ENCODE results near the gene COL8A1.
A peak's percentile ranks its signal among the peaks of the same experiment; 100 is the strongest.
"Not testable (repeated sequence)": the region's sequence is repeated elsewhere in the genome, so short reads cannot be mapped to it uniquely, and the experiment has no call there.

COL8A1 gene

GRCh38 chr3:99805160-99805559 lies 166.8 kb downstream of the COL8A1 start:
- DNase-seq (ENCODE audit: low read depth) = no peak

- DNase-seq (ENCODE audit: low read depth) = no peak
These were observed 169.9 kb downstream of the COL8A1 start for GRCh38 chr3:99808163-99808794.

DNA sequence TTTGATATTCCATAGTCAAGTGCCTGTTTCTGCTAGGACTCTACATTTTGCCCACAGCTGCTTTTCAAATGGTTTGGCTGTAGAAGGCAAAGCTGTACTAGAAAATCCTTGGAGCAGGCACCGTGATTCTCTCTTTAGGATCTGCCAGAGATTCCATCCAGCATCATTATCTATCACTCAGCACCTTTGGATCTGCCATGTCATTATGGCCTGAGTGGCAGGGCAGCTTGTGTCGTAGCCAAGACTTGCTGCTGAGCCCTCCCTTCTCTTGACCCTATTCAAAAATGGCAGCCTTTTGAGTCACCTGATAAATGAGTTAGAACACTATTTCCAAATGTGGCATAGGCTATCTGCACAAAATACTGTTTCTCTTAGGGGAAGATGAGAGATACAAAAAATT lies 171.2 kb downstream of the COL8A1 start:
- no peak for DNase-seq (ENCODE audit: low read depth)

GRCh38 chr3:99810403-99810802 lies 172.0 kb downstream of the COL8A1 start:
- DNase-seq (ENCODE audit: low read depth) = no peak

GRCh38 chr3:99817047-99817436 lies 178.6 kb downstream of the COL8A1 start:
- no peak for DNase-seq (ENCODE audit: low read depth)

DNA sequence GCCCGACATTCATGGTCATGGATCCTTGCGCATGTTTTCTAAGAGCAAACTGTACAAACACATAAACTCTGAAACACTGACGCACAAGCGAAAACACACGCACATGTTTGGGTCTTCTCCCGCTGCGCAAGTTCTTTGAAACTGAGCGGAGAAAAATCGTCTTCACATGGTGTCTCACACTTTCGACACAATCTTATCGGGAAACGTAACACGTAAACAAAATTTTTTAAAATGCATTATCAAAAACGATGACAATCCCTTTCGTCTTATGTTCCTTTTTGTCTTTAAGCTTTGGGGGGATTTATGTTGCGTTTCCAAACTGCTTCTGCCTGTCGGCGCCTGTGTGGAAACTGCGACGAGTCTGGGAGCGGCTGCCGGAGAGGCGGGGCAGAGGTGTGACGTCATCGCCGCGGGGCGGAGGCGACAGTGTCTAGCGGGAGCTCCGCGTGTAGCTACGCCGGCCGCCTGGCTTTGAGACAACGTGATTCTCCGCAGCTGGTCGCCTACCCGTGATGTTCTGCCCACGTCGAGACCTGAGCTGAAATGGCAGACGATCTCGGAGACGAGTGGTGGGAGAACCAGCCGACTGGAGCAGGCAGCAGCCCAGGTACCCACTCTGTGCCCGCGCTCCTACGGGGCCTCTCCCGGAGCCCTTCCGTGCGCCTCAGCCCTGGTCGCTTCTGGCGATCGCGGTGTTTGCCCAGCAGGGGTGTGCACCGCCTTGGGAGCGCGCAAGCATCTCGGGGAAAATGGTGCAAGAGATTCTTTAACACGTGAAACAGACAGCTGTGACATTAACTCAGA lies 179.2 kb downstream of the COL8A1 start, which contains the start of gene CMSS1:
TSS of gene CMSS1 (plus strand) at position 426 of the 804 bp plus-strand sequence.
- peak; percentile 95 for DNase-seq (ENCODE audit: low read depth)

DNA sequence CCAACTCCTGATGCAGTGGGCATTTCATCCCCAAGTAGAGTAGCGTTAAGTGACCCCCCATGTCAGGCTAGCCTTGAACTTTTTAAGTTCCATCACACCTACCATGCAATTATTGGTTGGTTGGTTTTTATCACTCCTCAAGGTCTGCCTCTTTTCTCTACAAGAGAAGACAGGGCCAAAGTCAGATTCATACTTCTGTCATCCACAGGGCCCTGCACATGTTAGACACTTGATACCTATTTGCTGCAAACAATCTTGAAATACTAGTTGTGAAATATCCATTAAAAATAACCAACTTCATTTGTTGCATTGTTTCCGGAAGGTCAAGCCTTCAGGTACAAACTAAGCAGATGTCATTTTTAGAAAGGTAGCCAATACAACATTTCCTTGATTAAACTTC lies 180.4 kb downstream of the COL8A1 start:
- DNase-seq (ENCODE audit: low read depth) = no peak

DNA sequence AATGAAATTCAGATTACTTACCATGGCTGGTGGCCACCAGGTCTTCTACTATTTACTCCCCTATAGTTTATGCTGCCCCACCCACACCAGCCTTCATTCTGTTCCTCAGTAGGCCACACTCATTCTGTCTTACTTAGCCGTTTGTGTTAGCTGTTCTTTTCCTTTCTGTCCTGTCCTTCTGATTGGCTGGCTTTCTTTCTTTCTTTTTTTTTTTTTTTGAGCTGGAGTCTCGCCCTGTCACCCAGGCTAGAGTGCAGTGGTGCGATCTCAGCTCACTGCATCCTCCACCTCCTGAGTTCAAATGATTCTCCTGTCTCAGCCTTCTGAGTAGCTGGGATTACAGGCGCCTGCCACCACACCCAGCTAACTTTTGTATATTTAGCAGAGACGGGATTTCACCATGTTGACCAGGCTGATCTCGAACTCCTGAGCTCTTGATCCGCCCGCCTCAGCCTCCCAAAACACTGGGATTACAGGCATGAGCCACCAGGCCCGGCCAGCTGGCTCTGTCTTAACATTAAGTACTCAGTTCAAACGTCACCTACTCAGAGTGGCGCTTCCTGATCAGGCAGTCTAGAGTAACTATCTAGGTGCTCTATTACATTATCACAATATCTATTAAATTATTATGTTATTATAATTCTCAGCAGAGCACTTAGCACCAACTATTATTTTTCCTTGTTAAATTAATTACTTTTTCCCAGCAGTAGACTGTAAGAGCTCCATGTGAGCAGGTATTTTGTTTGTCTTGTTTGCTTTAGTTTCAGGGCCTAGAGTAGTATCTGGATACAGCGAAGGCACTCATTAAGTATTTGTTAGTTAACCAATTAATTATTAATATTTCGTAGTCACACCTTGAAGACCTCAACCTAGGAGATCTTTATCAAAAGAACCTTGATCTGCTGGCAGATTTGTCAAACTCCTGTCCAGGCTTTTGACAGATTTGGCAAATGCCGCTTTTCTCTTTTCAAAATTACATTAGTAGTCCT lies 185.6 kb downstream of the COL8A1 start:
- no peak for DNase-seq (ENCODE audit: low read depth)

- no peak for DNase-seq (ENCODE audit: low read depth)
These were observed 186.7 kb downstream of the COL8A1 start for GRCh38 chr3:99825004-99825640.

DNA sequence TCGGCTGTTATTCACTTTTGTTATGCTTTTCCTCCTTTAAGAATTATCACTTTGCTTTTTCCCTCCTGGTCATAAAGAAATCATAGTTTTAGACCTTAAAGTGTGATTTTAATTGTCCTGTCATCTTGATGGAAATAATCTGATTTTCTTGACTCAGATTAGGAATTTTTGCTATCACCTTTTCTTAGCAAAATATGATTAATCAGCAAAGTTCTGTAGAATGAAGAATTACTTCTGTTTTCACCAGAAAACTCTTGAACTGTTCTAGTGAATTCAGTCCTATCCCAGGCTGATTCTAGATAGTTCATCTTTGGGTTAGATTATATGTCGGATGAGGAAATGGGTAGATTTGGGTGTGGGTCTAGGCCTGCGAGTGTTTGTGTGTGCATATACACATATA lies 191.4 kb downstream of the COL8A1 start:
- DNase-seq (ENCODE audit: low read depth) = no peak

DNA sequence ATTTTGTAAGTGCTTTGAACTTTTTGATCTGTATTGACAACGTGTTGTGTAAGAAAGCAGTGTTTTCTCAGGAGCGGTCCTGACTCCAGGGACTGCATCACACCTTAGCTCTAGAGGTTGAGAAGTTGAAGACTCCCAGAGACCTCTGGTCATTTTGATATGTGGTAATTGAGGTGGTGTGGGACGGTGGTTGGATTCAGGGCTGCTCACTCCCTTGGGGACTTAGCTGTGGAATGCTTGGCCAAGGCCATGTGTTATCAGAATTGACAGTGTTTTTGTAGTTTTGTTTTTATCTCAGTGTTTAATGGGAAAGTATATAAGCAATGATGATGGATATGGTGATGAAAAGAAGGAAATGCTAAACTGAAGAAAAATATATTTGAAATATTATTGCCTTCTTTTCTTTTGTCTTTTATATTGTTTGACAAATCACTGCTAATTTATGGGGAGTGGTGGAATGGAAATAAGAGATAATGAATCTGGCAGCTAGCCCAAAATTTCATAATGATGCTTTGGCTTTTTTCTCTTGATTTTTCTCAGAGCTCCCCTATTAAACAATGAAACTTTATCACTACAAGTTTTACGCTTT lies 195.3 kb downstream of the COL8A1 start:
- DNase-seq (ENCODE audit: low read depth) = no peak

DNA sequence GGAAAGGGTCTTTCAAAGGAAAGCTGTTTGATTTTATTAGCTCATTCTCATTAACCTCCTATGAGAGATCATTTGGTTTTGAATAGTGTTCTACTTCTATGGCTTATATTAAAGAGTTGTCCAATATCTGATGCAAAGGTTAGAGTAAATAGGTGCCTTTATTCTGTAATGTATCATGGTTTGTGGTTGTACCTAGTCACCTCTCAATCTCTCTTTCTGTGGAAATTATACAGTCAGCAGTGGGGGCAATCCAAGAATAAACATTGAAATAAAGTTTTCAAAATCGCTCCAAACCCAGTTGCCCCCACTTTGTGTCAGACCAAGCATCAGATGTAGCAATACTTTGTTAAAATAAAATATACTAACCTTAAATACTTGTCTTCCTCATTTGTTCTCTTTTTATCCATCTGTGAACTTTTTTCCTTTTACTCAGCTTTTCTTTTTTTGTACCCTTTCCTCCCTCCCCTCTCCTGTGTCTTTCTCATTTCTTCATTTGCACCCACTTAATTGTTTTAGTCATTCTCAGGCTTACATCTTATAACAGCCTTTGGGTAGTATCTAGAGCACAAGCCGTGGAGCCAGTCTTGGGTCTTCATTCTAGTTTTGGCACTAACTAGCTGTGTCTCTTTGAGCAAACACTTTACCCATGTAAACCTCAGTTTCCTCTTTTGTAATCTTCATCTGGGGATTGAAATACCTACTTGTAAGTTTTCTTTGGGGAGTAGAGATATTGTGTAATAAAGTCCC lies 196.0 kb downstream of the COL8A1 start:
- DNase-seq (ENCODE audit: low read depth) = no peak

DNA sequence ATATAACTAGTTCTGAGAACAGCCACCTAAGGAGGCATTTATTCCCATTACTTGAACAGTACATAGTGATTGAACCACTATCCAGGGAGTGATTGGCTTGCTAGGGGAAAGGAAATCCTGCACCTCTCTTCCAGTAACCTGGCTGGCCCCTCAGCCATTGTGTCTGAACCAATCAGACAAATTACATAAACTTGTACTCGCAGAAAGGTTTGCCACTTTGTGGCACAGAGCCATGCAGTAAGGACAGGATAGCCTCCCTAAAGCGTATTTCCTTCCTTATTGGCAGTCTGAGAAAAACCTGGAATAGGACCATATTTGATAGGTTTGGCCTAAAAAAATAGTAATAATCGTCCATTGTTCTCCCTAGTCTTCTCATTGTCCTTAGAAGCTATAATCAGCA lies 198.3 kb downstream of the COL8A1 start:
- DNase-seq (ENCODE audit: low read depth) = no peak

DNA sequence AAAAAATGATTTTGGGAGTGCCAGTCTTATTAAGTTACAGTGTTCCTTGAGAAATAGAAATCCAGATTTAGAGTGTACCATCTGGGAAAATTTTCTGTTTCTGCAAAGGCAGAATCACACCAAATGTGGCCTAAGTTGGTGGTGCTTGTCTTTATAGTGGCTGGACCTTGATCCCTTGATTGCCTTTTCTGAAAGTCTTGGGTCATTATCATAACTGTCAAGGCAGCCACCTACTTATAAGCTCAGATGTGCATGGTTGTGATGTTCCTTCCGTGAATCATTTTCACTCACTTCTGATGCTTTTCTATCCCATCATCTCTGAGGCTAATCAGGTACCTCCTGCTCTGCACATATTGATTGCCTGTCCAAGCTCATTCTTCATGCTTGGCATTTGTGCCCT lies 199.3 kb downstream of the COL8A1 start:
- no peak for DNase-seq (ENCODE audit: low read depth)

- DNase-seq (ENCODE audit: low read depth) = no peak
These were observed 200.4 kb downstream of the COL8A1 start for GRCh38 chr3:99838755-99839154.

- no peak for DNase-seq (ENCODE audit: low read depth)
These were observed 201.2 kb downstream of the COL8A1 start for GRCh38 chr3:99839613-99840012.

DNA sequence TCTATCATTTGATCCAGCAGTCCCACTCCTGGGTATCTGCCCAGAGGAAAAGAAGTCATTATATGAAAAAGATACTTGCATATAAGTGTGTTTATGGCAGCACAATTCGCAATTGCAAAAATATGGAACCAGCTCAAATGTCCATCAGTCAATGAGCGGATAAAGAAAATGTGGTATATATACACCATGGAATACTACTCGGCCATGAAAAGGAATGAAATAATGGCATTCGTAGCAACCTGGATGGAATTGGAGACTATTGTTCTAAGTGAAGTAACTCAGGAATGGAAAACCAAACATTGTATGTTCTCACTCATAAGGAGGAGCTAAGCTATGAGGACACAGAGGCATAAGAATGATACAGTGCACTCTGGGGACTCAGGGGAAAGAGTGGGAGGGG lies 203.6 kb downstream of the COL8A1 start:
- not testable (repeated sequence) for DNase-seq (ENCODE audit: low read depth)

DNA sequence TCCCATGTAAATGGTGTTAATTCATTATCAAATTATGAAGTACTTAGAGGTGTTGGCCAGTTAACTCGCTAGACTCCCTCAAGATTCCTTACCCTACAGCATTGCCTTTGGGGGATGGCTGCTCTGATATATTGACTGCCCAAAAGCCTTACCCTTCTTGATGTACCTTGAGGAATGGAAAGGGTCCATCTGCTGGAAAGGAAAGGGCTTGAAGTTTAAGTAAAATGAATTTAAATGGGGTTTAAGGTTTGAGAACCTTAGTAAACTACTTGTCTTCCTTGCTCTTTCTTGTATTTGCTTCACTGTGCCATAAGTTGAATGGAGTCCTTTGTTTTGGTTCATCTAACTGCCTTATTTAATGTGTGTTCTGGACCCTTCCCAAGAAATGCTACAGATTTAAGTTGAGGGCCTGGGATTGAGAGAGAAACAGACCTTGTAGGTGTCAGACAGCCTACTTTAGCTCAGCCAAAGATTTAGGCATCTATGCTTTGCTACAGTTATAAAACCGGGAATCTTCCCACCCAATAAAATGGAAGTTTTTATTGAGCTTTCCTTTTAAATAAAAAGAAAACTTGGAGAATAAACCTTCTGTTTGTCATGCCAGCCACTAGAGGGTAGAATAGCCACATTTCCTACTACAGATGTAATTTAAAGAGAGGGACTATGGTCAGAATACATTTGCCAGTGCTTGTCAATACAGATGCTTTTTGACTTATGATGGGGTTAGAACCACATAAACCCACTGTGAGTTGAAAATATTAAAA lies 204.6 kb downstream of the COL8A1 start:
- DNase-seq (ENCODE audit: low read depth) = no peak

DNA sequence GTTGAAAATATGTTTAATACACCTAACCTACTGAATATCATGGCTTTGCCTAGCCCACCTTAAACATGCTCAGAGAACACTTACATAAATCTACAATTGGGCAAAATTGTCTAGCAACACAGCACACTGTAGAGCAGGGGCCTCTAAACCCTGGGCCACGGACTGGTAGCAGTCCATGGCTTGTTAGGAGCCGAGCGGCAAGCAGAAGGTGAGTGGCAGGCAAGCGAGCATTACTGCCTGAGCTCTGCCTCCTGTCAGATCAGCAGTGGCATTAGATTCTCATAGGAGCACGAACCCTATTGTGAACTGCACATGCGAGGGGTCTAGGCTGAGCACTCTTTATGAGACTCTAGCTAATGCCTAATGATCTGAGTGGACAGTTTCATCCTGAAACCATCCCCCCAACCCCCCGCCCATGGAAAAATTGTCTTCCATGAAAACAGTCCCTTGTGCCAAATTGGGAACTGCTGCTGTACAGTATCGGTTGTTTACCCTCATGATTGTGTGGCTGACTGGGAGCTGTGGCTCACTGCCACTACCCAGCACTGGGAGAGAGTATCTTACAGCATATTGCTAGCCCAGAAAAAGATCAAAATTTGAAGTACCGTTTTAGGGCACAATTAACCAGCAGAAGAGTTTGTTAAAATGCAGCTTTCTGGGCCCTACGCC lies 205.3 kb downstream of the COL8A1 start:
- no peak for DNase-seq (ENCODE audit: low read depth)

DNA sequence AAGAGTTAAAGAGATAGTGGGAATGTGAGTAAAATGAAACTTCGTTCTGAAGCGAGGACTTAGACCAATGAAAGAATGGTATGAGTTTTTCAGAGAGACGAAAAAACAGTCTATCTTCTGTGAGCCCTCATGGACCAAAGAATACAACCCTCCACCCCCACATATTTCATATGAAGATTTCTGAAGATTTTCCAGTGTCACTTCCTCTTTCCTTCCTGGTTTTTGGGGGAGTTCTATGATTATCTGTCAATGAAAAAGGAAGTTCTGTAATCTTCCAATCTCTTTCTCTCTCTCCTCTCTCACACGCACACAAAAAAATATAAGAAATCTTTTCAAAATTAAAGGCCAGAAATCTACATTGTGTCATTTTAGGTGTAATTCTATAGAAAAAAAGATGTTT lies 206.9 kb downstream of the COL8A1 start:
- no peak for DNase-seq (ENCODE audit: low read depth)
